HL-60/S4 (cell line): ENCODE results near the gene KCNMA1.

Experiments
- in situ Hi-C: fragments of 300-500 bp; cut with MboI; formaldehyde crosslinking; loops from 2 replicates; pipeline ENCODE4 v1.14.3; 2022; ENCODE audit warnings: low sequenced_read_pairs

Gene KCNMA1

GRCh38 chr10:77611670-77612069, 25.9 kb downstream of the KCNMA1 start:
- in situ Hi-C loops = no loop called here

GRCh38 chr10:77611221-77611620, 26.4 kb downstream of the KCNMA1 start:
- in situ Hi-C loops = no loop called here

- in situ Hi-C loops = no loop called here
Observed at GRCh38 chr10:77609781-77610272, 27.8 kb downstream of the KCNMA1 start.

GRCh38 chr10:77608281-77608680, 29.3 kb downstream of the KCNMA1 start:
- in situ Hi-C loops = no loop called here

- in situ Hi-C loops = no loop called here
Observed at GRCh38 chr10:77606751-77607150, 30.9 kb downstream of the KCNMA1 start.

- in situ Hi-C loops = no loop called here
Observed at GRCh38 chr10:77605466-77605865, 32.1 kb downstream of the KCNMA1 start.

- in situ Hi-C loops = no loop called here
Observed at GRCh38 chr10:77604941-77605351, 32.7 kb downstream of the KCNMA1 start.

GRCh38 chr10:77604063-77604462, 33.5 kb downstream of the KCNMA1 start:
- in situ Hi-C loops = no loop called here

GRCh38 chr10:77603534-77603927, 34.1 kb downstream of the KCNMA1 start:
- in situ Hi-C loops = no loop called here

GRCh38 chr10:77602913-77603533, 34.6 kb downstream of the KCNMA1 start:
- in situ Hi-C loops = no loop called here

GRCh38 chr10:77602231-77602912, 35.2 kb downstream of the KCNMA1 start:
- in situ Hi-C loops = no loop called here

GRCh38 chr10:77601488-77601887, 36.1 kb downstream of the KCNMA1 start:
- in situ Hi-C loops = no loop called here

- in situ Hi-C loops = no loop called here
Observed at GRCh38 chr10:77600640-77601039, 37.0 kb downstream of the KCNMA1 start.

GRCh38 chr10:77599651-77600050, 38.0 kb downstream of the KCNMA1 start:
- in situ Hi-C loops = no loop called here

- in situ Hi-C loops = no loop called here
Observed at GRCh38 chr10:77598606-77599005, 39.0 kb downstream of the KCNMA1 start.

GRCh38 chr10:77597560-77597959, 40.0 kb downstream of the KCNMA1 start:
- in situ Hi-C loops = no loop called here

- in situ Hi-C loops = no loop called here
Observed at GRCh38 chr10:77594471-77594783, 43.2 kb downstream of the KCNMA1 start.

GRCh38 chr10:77593771-77594470, 43.7 kb downstream of the KCNMA1 start:
- in situ Hi-C loops = no loop called here

- in situ Hi-C loops = no loop called here
Observed at GRCh38 chr10:77592946-77593636, 44.5 kb downstream of the KCNMA1 start.

- in situ Hi-C loops = no loop called here
Observed at GRCh38 chr10:77592510-77592909, 45.1 kb downstream of the KCNMA1 start.

GRCh38 chr10:77591238-77591880, 46.2 kb downstream of the KCNMA1 start:
- in situ Hi-C loops = no loop called here
